AG09309 (cell line): ENCODE measurements around the gene EPHB2.

Source experiments
- DNase-seq: peaks from one replicate; pipeline ENCODE4 v3.0.0-alpha.2; 2010; ENCODE audit warnings: low read depth
- H3K4me3 ChIP-seq: 2 replicates; pipeline ENCODE4 v1.5.1; 2011; ENCODE audit warnings: mild to moderate bottlenecking, low read depth, low read length, moderate library complexity; ENCODE audit not compliant: control insufficient read depth
- CTCF ChIP-seq: IDR thresholded peaks from 2 replicates; pipeline ENCODE4 v1.5.1; 2011; ENCODE audit warnings: mild to moderate bottlenecking, low read depth, low read length, inconsistent platforms; ENCODE audit not compliant: insufficient read depth, control insufficient read depth; ENCODE audit errors: missing control alignments

Gene EPHB2

GRCh38 chr1:22807340-22807739 lies 96.7 kb downstream of the EPHB2 start:
- H3K4me3 ChIP-seq = no peak overlapping the region
- no peak for DNase-seq
- TF ChIP-seq CTCF = no peak

GRCh38 chr1:22808186-22808675 lies 97.6 kb downstream of the EPHB2 start:
- DNase-seq = peak; percentile 51
- no peak for TF ChIP-seq CTCF
- H3K4me3 ChIP-seq = no peak overlapping the region

GRCh38 chr1:22808676-22809483 lies 98.2 kb downstream of the EPHB2 start:
- TF ChIP-seq CTCF = peak; percentile 4
- peak; percentile 51 for DNase-seq
- H3K4me3 ChIP-seq = no peak overlapping the region

- no peak for TF ChIP-seq CTCF
- DNase-seq = no peak
Measured at GRCh38 chr1:22809783-22810182, 99.1 kb downstream of the EPHB2 start.

GRCh38 chr1:22810378-22810777 lies 99.7 kb downstream of the EPHB2 start:
- H3K4me3 ChIP-seq = no peak overlapping the region
- no peak for TF ChIP-seq CTCF
- no peak for DNase-seq

More at GRCh38 chr1:22809783-22810182, 99.1 kb downstream of the EPHB2 start:
- no peak overlapping the region for H3K4me3 ChIP-seq

GRCh38 chr1:22812092-22812880 lies 101.6 kb downstream of the EPHB2 start:
- DNase-seq = no peak
- no peak overlapping the region for H3K4me3 ChIP-seq
- no peak for TF ChIP-seq CTCF
